Adrenal gland (tissue), 12 donors: ENCODE results near the gene PTCD1. TPM values are rescaled to one million over a fixed set of nuclear protein-coding genes. Genes with fewer than 3 reads are reported as not detected.
A peak's percentile ranks its signal among the peaks of the same experiment; 100 is the strongest.

Experiments used
- DNase-seq, 7 donors: peaks; one replicate each; pipeline ENCODE4 v3.0.0-alpha.2; 2019 to 2020
- H3K27ac ChIP-seq, 5 donors: fragments of 200-600 bp; sonication (generic) in 4 of 5; 1 replicate in 3 of 5; 2 replicates in 2 of 5; pipeline versions ENCODE4 v1.5.1 to v1.8.0; 2016 to 2020; ENCODE audit warnings: mild to moderate bottlenecking in 1 of 5
- H3K27me3 ChIP-seq: fragments of 200-600 bp; 2 replicates; pipeline ENCODE4 v1.8.0; 2021
- H3K36me3 ChIP-seq, 2 donors: fragments of 200-600 bp; replicated peaks in 1 of 2; 1 replicate in 1 of 2; 2 replicates in 1 of 2; pipeline versions ENCODE4 v1.5.1 to v1.8.0; 2018 to 2022
- H3K4me1 ChIP-seq, 2 donors: fragments of 200-600 bp; replicated peaks in 1 of 2; 1 replicate in 1 of 2; 2 replicates in 1 of 2; pipeline versions ENCODE4 v1.5.1 to v1.8.0; 2018 to 2021
- H3K4me3 ChIP-seq, 4 donors: fragments of 200-600 bp; sonication (generic) in 3 of 4; one replicate each; pipeline ENCODE4 v1.5.1; 2016 to 2018
- H3K9me3 ChIP-seq, 3 donors: fragments of 200-600 bp; sonication (generic) in 1 of 3; replicated peaks in 1 of 3; 1 replicate in 2 of 3; 2 replicates in 1 of 3; pipeline versions ENCODE4 v1.5.1 to v1.8.0; 2016 to 2021
- CTCF ChIP-seq, 6 experiments: fragments of 450-650 bp in 4 of 6; fragments of 200-600 bp in 2 of 6; sonication (generic) in 1 of 6; IDR thresholded peaks; 1 replicate in 5 of 6; 2 replicates in 1 of 6; pipeline versions ENCODE4 v1.5.1 to v1.8.0; 2016 to 2021; ENCODE audit warnings: antibody characterized with exemption in 6 of 6, mild to moderate bottlenecking in 2 of 6, moderate library complexity in 1 of 6
- POLR2A ChIP-seq, 2 donors: fragments of 450-650 bp; IDR thresholded peaks; one replicate each; pipeline ENCODE4 v1.6.1; 2017; ENCODE audit warnings: antibody characterized with exemption in 2 of 2, mild to moderate bottlenecking in 2 of 2, moderate library complexity in 1 of 2
- WGBS, 4 donors: extraction: QIAGEN DNeasy Blood & Tissue Kit in 2 of 4; methylation state at CpG; one replicate each; pipeline versions ENCODE4 v1.1.5 to v1.1.7; 2013 to 2017; 5-methylcytosine and 5-hydroxymethylcytosine counted together
- intact Hi-C, 2 donors: fragments of 100-400 bp; cut with DNase I; formaldehyde crosslinking; loops; one replicate each; pipeline versions ENCODE4 v1.14.1 to v1.15.0; 2022 to 2023
- polyA plus RNA-seq, 3 donors: library from polyadenylated mRNA; stranded (reverse); fragments of 200-250 nt in 2 of 3; fragments of 350-450 nt in 1 of 3; fragmentation: Illumina TruSeq in 1 of 3; extraction: RNeasy Lipid Tissue Mini Kit (QIAGEN cat#74804) in 1 of 3; gene quantifications; one replicate each; pipeline ENCODE4 v1.2.3, GENCODE V29; 2013 to 2014
- total RNA-seq, 9 donors: library from RNA; depleted of rRNA in 4 of 9; stranded (reverse); fragments of >200 nt in 4 of 9; fragments of 120-200 nt in 1 of 9; fragmentation: NEBNext Ultra II Directional in 1 of 9; extraction: Animal tissue kit (Norgen Biotek cat#: 25700) in 1 of 9; gene quantifications; one replicate each; pipeline versions ENCODE4 v1.1.0 to v1.2.4, GENCODE V29; 2013 to 2023
- donor health status: healthy with polysubstance abuse.
- donor health status: Bipolar disorder and iron deficiency.
- donor health status: DM: yes; HTN: yes; CAD: no.
- donor health status: DM: no; HTN: no; CAD: no.
- donor health status: DM: no; HTN: no; CAD: no.
- donor health status: DM: yes; HTN: yes; CAD: no.

PTCD1 gene
- total and polyA plus RNA-seq, 12 donors: 2.5 to 9.2 (median 6.0) TPM

DNA sequence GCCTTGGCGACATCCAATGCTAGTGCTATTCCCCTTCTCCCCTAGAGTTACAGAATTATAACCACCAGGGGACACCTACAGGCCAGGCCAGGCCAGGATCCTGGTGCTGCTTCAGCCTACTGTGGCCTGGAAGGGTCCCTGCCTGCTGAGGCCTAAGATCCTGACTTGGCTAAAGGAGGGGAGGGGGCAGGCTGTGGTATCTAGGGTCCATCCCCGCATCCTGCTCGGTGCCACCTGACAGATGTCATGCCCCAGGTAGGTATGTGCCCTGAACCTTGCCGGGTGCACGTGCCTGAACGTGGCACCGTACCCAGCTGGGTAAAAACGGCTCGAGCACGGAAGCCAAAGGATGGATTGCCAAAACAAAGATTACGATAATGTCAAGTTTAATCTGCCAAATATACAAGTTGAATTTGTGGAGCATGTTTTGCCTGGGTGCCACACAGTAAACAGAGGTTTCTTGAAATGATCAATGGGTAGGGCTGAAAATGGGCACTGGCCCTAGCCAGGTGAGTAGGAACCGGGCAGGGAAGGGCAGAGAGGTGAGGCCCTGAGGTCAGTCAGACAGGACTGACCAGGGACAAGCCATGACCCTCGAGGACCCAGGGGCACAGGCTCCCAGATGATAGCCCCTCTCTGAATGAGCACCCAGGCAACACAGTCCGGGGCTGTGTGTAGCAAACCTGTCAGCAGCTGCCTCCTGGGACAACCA, 42.8 kb downstream of the PTCD1 start:
- Histone ChIP-seq H3K9me3 (no peaks in the 10 kb centered on the region), H3K4me1 (peaks cover 12 to 17% of the 10 kb centered on the region in 2 donors), H3K27me3 (no peaks in the 10 kb centered on the region), H3K27ac (no peak overlapping the region), H3K4me3 (no peak overlapping the region), H3K36me3 (peaks cover 0 to 77% of the 10 kb centered on the region in 2 donors)
- DNase-seq: no peak
- TF ChIP-seq CTCF (IDR thresholded peaks at IDR 0.05) (no peak), POLR2A (IDR thresholded peaks at IDR 0.05) (no peak)
- WGBS, 4 donors: 82 to 88% (median 88%) methylated on average over 13 to 14 of the region's 14 CpGs
- intact Hi-C loops: no loop called here

DNA sequence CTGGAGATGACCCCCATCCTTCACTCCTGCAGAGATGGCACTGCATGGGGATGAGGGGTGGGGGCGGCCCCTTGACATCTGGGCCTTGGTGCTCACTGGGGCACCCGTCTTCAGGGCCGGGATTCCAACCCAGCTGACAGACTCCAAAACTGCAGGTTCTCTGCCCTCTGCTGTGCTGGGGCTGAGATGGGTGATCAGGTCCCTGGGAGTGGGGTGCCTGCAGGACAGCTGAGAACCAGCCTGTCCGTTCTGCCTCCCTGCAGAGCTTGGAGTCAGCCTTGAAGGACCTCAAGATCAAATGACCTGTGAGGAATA, 44.5 kb downstream of the PTCD1 start:
- Histone ChIP-seq H3K27me3 (no peaks in the 10 kb centered on the region), H3K9me3 (no peaks in the 10 kb centered on the region), H3K4me1 (peaks cover 12 to 17% of the 10 kb centered on the region in 2 donors), H3K4me3 (no peak overlapping the region), H3K27ac (peak overlapping the region in 1 of 5 donors; percentile 79), H3K36me3 (peaks cover 0 to 77% of the 10 kb centered on the region in 2 donors)
- TF ChIP-seq POLR2A (IDR thresholded peaks at IDR 0.05): no peak
- no peak for TF ChIP-seq CTCF (IDR thresholded peaks at IDR 0.05)
- intact Hi-C loops: no loop called here
- WGBS, 4 donors: 83 to 90% (median 87%) methylated on average over 1 to 4 of the region's 4 CpGs
- no peak for DNase-seq

GRCh38 chr7:99393355-99394187, 45.0 kb downstream of the PTCD1 start:
- H3K27ac ChIP-seq: peak overlapping the region; percentile 17 to 79 (median 40)
- 35 to 43% (median 37%) methylated on average over 18 to 30 of the region's 30 CpGs for WGBS, 4 donors
- no peaks in the 10 kb centered on the region for H3K27me3 ChIP-seq
- TF ChIP-seq CTCF (IDR thresholded peaks at IDR 0.05): no peak
- no peak for TF ChIP-seq POLR2A (IDR thresholded peaks at IDR 0.05)
- peaks cover 0 to 76% of the 10 kb centered on the region in 2 donors for H3K36me3 ChIP-seq
- peak overlapping the region in 2 of 4 donors; percentile 25 to 59 for H3K4me3 ChIP-seq
- H3K4me1 ChIP-seq: peaks cover 12 to 17% of the 10 kb centered on the region in 2 donors
- DNase-seq: peak in 5 of 7 donors; percentile 48 to 69 (median 57)
- H3K9me3 ChIP-seq: no peaks in the 10 kb centered on the region
- intact Hi-C loops: no loop called here

- intact Hi-C loops: no loop called here
- Histone ChIP-seq H3K27ac (peak overlapping the region; percentile 17 to 79 (median 40)), H3K36me3 (peaks cover 0 to 76% of the 10 kb centered on the region in 2 donors), H3K9me3 (no peaks in the 10 kb centered on the region), H3K4me3 (peak overlapping the region in 2 of 4 donors; percentile 25 to 59), H3K27me3 (no peaks in the 10 kb centered on the region), H3K4me1 (peaks cover 12 to 17% of the 10 kb centered on the region in 2 donors)
- TF ChIP-seq POLR2A (IDR thresholded peaks at IDR 0.05): peak in 1 of 2 donors; percentile 65
- TF ChIP-seq CTCF (IDR thresholded peaks at IDR 0.05): peak in 1 of 6 experiments; percentile 9
- DNase-seq: peak; percentile 80 to 94 (median 86)
- 2 to 33% (median 4%) methylated on average over 6 to 68 of the region's 68 CpGs for WGBS, 4 donors
Observed at GRCh38 chr7:99392659-99393354, 45.8 kb downstream of the PTCD1 start.
